ENCODE results near the gene OR52E8.

The OR52E8 gene

DNA sequence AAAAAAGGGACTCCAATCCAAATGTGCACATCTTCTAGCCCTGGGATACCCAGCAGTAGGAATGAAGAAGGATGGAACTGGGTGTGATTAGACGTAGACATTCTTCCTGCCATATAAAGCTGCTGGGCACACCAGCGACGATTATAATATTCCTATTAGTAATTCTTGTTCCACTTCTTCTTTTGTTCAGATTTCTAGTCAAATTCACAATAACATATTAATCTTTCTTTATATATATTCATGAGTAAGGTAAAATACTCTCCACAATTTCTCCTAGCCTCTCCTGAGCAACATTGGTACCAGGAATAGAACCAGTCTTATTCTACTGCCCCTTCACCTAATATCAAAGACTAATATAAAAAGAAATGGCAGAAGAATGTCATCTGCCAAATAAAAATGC is at the start of gene OR52E8:
TSS of gene OR52E8 (minus strand) at position 101 of the 400 bp plus-strand sequence. CDS start at position 101, 0 bp downstream.
- no peak within 1 kb of the TSS for H3K27ac ChIP-seq
- no peaks in the 10 kb centered on the region for H3K4me1 ChIP-seq
- intact Hi-C loops (cut with DNase I; ENCODE audit: low total_unique reads), result no loop called here
- DNase-seq, result no peak
- H3K27me3 ChIP-seq, result no peaks in the 10 kb centered on the region
- no peak within 1 kb of the TSS for H3K4me3 ChIP-seq
- TF ChIP-seq, protein P1, sequence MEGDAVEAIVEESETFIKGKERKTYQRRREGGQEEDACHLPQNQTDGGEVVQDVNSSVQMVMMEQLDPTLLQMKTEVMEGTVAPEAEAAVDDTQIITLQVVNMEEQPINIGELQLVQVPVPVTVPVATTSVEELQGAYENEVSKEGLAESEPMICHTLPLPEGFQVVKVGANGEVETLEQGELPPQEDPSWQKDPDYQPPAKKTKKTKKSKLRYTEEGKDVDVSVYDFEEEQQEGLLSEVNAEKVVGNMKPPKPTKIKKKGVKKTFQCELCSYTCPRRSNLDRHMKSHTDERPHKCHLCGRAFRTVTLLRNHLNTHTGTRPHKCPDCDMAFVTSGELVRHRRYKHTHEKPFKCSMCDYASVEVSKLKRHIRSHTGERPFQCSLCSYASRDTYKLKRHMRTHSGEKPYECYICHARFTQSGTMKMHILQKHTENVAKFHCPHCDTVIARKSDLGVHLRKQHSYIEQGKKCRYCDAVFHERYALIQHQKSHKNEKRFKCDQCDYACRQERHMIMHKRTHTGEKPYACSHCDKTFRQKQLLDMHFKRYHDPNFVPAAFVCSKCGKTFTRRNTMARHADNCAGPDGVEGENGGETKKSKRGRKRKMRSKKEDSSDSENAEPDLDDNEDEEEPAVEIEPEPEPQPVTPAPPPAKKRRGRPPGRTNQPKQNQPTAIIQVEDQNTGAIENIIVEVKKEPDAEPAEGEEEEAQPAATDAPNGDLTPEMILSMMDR (IDR thresholded peaks at IDR 0.05), result no peak
- peaks cover 0 to 3% (median 0%) of the 10 kb centered on the region in 3 donors for H3K9me3 ChIP-seq
- no peaks in the 10 kb centered on the region for H3K36me3 ChIP-seq

DNA sequence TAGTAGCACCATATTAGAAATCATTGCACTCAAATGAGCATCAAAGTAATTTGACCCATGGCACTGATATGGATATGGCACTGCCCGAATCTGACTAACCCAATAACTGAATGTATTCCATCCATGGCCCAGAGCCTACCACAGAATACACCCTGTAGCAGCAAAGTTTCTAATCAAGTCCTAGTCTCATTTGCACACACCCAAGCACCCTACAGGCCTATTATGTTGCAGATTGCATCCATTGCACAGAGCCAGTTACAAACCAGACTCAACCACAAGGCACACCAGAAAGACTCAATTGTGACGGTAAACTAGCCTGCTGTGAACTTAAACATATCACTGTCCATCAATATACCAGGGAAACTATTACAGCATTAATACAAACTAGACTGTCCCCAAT is 42.0 kb upstream of the OR52E8 start:
- intact Hi-C loops (cut with DNase I; ENCODE audit: low total_unique reads), result no loop called here
- Histone ChIP-seq H3K4me3 (no peak overlapping the region), H3K4me1 (no peaks in the 10 kb centered on the region), H3K9me3 (no peaks in the 10 kb centered on the region), H3K27ac (no peak overlapping the region), H3K27me3 (no peaks in the 10 kb centered on the region), H3K36me3 (no peaks in the 10 kb centered on the region)
- no peak for DNase-seq
- TF ChIP-seq, protein P1 (IDR thresholded peaks at IDR 0.05), result no peak

DNA sequence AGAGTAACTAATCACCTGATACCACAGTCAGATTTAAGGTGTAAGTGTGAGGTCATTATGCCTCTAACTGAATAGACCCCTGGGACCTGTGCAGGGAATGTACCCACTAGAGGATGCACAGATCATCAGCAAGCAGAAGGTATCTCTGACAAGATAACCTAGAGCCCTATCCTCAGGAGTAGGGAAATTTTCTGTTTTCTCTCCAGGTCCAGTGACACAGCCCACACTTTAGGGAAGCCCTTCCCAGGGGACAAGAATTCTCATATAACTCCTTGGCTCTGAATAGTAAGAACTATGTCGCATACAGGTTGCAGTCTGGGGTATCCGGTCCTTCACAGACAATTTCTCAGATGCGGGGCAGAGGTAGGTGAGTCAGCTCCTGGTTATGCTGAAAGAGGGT is 35.4 kb upstream of the OR52E8 start, which contains the start of gene OR52E5:
TSS of gene OR52E5 (plus strand) at position 301 of the 400 bp plus-strand sequence. CDS start 7,569 bp downstream, outside the sequence.
- H3K27me3 ChIP-seq, result no peaks in the 10 kb centered on the region
- H3K4me3 ChIP-seq, result no peak within 1 kb of the TSS
- H3K27ac ChIP-seq, result no peak within 1 kb of the TSS
- no peaks in the 10 kb centered on the region for H3K4me1 ChIP-seq
- TF ChIP-seq, protein P1 (IDR thresholded peaks at IDR 0.05), result no peak
- no peak for DNase-seq
- H3K36me3 ChIP-seq, result no peaks in the 10 kb centered on the region
- intact Hi-C loops (cut with DNase I; ENCODE audit: low total_unique reads), result no loop called here
- H3K9me3 ChIP-seq, result no peaks in the 10 kb centered on the region

DNA sequence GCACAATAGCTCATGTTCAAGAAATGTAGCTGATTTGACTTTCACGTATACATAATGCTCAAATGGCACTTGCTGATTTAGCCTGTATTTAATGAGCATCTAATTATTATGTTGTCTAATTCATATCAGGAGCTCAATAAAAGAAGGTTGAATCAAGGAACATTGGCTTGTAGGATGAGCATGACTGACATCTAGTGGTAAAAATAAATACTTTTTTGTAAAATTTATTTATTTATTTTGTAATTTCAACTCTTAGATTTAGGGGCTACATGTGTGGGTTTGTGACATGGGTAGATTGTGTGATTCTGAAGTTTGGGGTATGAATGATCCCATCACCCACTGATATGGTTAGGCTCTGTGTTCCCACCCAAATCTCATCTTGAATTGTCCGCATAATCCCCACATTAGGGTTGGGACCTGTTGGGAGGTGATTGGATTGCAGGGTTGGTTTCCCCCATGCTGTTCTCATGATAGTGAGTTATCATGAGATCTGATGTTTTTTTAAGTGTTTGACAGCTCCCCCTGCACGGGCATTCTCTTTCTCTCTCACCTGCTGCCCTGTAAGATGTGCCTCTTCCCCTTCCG is 33.8 kb upstream of the OR52E8 start:
- Histone ChIP-seq H3K27ac (no peak overlapping the region), H3K4me3 (no peak overlapping the region), H3K36me3 (no peaks in the 10 kb centered on the region), H3K4me1 (no peaks in the 10 kb centered on the region), H3K9me3 (no peaks in the 10 kb centered on the region), H3K27me3 (no peaks in the 10 kb centered on the region)
- no peak for DNase-seq
- TF ChIP-seq, protein P1 (IDR thresholded peaks at IDR 0.05), result peak in 1 of 2 experiments; percentile 35
- intact Hi-C loops (cut with DNase I; ENCODE audit: low total_unique reads), result no loop called here

DNA sequence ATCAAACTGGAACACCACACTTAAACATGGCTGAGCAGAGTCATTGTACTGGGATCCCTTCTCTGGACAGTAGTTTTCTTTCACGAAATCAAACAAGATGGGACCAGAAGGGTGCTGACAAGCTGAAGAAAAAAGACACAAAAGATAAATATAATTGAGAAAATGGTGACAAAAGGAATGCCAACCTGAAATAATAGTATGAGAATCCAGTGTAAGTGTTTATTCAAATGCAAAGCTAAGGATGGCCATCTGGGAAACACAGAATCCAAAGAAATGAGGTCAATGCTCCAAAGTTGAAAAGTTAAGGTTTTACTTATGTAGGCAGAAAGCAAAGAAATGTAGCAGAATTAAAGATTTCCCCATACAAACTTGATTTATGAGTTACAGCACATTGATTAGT is 30.2 kb upstream of the OR52E8 start:
- intact Hi-C loops (cut with DNase I; ENCODE audit: low total_unique reads), result no loop called here
- no peaks in the 10 kb centered on the region for H3K4me1 ChIP-seq
- no peak for DNase-seq
- no peak overlapping the region for H3K4me3 ChIP-seq
- H3K36me3 ChIP-seq, result no peaks in the 10 kb centered on the region
- TF ChIP-seq, protein P1 (IDR thresholded peaks at IDR 0.05), result no peak
- H3K27me3 ChIP-seq, result no peaks in the 10 kb centered on the region
- H3K9me3 ChIP-seq, result no peaks in the 10 kb centered on the region
- no peak overlapping the region for H3K27ac ChIP-seq

All from tibial artery (tissue), 4 donors.